DND-41 (cell line): ENCODE results near the gene DQX1.

Source experiments
- EZH2 ChIP-seq: IDR thresholded peaks from 3 replicates; pipeline ENCODE4 v1.6.1; 2012; ENCODE audit warnings: borderline replicate concordance, low read depth, mild to moderate bottlenecking, moderate library complexity, low read length, inconsistent platforms; ENCODE audit not compliant: severe bottlenecking
- TF ChIP-seq, protein P1 (sequence below): IDR thresholded peaks from 2 replicates; pipeline ENCODE4 v1.5.1; 2012; ENCODE audit warnings: borderline replicate concordance, low read length, moderate library complexity, mild to moderate bottlenecking; ENCODE audit not compliant: poor library complexity, severe bottlenecking; ENCODE audit errors: extremely low read depth

DNA sequence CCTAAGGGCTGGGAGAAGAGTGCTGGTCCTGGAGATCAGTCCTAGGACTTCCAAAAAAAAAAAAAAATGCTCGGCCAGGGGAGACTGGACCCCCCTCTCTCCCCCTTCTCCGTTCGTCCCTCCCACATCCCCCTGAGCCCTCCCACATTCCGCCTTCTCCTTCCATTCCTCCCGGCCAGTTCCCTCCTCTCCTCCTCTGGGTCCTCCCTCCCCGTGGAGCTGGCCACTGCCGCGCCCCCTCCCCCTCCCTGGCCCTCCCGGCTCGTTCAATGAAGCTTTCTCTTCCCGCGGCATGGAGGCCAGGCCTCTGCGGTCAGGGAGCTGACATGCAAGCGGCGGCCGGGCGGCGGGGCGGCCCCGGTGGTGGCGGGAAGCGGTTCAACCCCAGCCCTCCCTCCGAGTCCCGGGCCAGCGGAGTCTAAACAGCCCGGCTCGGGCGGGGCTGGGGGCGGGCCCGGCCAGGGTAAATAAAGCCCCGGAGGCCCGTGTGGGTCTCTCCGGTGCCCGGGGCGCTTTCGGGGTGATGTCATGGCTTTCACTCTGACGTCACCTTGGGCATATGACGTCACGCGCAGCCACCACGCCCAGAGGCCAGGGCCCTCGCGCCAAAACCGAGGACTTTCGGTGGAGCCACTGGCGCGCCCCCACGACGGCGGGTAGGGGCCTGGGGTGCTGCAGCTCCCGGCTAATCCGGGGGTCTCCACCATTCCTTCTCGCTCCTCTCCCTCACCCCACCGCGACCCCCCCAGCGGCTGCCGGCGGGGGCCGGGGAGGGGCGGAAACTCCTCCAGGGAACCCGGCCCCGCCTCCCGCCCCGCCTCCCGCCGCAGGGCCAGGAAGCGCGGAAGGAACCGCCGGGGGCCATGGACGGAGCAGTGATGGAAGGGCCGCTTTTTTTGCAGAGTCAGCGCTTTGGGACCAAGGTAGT is 28.1 kb upstream of the DQX1 start, which contains the start of the genes DOK1 and LOXL3:
- no peak for TF ChIP-seq EZH2
- TF ChIP-seq, protein P1, sequence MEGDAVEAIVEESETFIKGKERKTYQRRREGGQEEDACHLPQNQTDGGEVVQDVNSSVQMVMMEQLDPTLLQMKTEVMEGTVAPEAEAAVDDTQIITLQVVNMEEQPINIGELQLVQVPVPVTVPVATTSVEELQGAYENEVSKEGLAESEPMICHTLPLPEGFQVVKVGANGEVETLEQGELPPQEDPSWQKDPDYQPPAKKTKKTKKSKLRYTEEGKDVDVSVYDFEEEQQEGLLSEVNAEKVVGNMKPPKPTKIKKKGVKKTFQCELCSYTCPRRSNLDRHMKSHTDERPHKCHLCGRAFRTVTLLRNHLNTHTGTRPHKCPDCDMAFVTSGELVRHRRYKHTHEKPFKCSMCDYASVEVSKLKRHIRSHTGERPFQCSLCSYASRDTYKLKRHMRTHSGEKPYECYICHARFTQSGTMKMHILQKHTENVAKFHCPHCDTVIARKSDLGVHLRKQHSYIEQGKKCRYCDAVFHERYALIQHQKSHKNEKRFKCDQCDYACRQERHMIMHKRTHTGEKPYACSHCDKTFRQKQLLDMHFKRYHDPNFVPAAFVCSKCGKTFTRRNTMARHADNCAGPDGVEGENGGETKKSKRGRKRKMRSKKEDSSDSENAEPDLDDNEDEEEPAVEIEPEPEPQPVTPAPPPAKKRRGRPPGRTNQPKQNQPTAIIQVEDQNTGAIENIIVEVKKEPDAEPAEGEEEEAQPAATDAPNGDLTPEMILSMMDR = no peak
